Measurements from ENCODE around the gene RPRML.

Gene RPRML

DNA sequence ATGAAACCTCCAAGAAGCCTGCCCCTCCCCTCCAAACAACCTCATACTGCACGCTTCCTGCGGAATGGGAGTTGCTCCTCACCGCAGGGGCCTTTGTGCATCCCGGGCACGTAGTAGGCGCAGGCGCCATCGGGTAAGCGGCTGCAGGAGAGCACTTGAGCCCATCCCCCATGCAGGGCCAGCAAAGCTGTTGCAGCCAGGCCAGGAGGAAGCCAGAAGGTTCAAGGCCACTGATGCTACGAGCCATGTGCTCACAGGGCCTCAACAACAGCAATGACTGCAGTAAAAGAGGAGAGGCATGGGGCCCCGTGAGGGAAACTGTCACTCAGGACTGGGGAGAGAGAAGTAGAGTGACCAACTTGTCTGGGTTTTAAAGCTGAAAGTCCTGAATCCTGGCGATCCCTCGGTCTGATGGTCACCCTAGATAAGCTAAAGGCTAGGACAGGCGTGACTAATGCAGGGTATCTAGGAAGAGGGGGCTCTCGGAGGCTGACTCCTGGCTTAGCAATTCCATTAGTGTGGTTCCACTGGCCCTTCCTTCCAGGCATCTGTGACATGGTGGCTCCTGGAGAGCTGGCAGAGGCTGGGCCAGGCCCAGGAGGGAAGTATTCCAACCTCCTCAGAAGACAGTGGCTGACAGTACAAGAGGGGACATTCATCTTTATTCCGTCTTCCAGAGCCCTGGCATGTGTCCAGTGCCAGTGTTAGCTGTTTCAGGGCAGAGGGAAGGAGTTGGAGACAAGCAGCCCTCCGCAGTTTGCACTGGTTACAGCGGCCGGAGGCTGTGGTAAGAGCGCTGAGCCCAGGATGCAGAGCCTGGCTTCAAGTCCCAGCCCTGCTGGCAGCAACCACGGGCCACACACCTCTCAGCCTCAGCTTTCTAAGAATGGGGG, 35.3 kb downstream of the RPRML start:
- no peak overlapping the region for H3K4me3 ChIP-seq (ENCODE audit: low read length)
- no peak for TF ChIP-seq ZNF274 (IDR thresholded peaks at IDR 0.05; ENCODE audit: low read depth, low read length)

DNA sequence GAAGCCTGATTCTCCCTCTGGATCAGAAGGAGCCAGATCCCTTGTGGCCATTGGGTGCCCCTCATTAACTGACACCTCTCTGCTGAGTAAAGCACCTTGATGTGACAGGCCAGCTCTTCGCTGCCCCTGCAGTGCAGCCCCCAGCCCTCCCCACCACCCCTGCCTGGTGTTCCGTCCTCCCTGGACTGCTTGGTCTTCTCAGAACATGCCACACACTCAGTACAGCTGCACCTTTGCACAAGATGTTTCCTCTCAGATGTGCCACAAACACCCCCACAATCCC, 35.9 kb downstream of the RPRML start:
- no peak for TF ChIP-seq ZNF274 (IDR thresholded peaks at IDR 0.05; ENCODE audit: low read depth, low read length)
- no peak overlapping the region for H3K4me3 ChIP-seq (ENCODE audit: low read length)

DNA sequence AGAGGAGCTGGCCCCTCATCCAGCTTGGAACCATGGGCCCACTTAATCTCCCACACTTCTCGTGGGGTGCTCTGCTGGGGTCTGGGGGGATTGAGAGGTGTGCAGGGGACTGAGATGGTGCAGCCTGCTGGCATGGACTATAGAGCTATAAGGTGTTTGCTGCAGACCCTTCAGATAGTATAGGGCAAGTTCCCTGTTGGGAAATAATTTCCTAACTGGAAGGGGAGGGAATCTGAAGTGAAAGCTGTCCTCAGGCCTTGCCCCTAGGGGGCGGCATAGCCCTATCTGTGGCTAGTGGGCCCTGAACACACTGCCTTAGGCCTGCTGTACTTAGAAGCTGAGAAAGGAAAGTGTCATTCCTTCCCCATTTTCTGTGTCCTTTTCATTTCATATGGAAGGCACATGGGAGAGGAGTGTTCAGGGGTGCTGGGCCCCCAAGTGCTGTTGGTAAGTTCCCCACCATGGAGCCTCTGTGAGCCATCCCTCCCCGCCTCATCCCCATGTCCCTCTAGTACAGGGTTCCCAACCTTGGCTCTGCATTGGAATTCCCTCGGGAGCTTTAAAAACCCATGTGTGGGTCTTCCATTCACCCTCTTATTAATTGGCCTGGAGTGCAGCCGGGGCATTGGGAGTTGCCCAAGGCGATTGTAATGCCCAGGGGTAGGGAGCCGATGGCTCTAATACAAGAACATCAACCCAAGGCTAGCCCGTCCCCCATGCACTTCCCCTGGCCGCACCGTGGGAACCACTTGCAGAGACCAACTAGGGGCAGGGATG, 36.4 kb downstream of the RPRML start:
- no peak overlapping the region for H3K4me3 ChIP-seq (ENCODE audit: low read length)
- no peak for TF ChIP-seq ZNF274 (IDR thresholded peaks at IDR 0.05; ENCODE audit: low read depth, low read length)

DNA sequence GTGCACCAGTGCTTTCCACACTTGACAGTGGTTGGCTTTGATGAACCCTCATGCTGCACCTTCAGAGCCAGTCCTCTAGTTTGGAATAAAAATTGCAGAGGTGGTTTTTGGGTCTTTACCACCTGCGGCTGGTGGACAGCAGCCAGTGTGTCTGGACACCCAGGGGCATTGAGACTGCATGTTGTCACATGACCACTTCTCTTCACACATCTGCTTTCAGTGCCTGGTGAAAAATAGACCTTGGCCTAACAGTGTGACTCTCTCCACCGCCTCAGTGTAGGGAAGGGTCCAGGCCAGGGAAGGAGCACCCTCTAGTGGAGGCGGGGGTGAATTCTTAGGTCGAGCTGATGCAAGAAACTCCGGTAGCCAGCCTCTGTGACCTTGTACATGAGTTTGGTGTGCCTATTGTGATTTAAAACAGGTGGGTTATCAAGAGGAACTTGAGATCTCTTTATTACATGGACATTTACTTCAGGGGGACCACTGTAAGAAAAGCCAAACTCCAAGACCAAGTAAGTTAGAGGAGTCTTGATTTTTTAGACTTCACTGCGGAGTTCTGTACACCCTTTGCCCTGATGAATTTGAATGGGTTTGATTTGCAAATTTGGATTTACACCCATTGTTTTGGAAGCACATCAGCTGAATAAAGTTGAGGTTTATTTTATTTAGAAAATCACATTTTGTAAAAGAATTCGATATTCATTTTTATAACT, 38.2 kb downstream of the RPRML start:
- no peak overlapping the region for H3K4me3 ChIP-seq (ENCODE audit: low read length)
- no peak for TF ChIP-seq ZNF274 (IDR thresholded peaks at IDR 0.05; ENCODE audit: low read depth, low read length)

DNA sequence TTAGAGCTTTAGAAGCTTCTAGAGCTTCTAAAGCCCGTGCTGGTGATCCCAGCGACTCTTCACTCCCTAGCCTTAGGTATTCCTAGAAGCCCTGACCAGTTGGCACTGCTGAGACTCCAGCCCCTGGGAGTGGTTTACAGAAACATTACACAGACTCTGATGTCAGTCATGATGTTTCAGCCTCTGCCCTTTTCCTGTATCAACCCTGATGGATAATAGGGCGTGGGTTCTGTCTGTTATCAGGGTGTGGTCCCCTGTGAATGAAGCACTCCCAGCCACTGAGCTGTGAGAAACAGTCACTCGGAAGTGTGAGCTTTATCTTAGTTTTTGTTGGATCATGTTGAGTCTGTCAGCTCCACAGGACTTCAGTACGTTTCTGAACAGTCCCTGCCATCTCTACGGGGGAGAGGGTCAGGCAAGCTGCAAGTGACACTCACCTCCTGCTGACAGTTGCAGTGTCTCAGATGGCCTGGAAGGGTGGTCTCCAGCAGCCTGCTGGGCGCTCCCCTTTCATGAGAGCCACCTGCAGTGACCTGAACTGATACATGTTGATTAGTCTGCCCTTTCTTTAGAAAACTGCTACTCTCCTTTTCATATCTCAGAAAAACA, 43.3 kb downstream of the RPRML start:
- TF ChIP-seq ZNF274 (IDR thresholded peaks at IDR 0.05; ENCODE audit: low read depth, low read length): no peak
- no peak overlapping the region for H3K4me3 ChIP-seq (ENCODE audit: low read length)

DNA sequence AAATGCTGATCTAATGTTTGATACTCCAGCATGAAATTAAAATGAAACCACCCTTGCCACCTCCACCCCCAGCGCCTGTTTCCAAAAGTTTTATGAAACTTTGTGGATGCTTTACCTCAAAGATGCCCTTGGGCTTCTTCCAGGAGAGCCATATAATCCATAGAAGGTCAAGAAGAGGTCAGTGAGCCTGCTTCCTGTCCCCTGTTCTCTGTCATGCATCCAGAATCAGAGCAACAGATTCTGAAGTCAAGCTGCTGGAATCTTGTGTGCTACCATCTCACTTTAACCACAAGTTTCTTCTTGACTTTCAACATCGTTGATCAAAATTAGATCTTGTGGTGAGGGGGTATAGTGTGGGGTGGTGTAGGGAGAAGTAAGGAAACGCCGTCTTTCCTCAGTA, 47.5 kb downstream of the RPRML start:
- H3K4me3 ChIP-seq (ENCODE audit: low read length): no peak overlapping the region
- no peak for TF ChIP-seq ZNF274 (IDR thresholded peaks at IDR 0.05; ENCODE audit: low read depth, low read length)

DNA sequence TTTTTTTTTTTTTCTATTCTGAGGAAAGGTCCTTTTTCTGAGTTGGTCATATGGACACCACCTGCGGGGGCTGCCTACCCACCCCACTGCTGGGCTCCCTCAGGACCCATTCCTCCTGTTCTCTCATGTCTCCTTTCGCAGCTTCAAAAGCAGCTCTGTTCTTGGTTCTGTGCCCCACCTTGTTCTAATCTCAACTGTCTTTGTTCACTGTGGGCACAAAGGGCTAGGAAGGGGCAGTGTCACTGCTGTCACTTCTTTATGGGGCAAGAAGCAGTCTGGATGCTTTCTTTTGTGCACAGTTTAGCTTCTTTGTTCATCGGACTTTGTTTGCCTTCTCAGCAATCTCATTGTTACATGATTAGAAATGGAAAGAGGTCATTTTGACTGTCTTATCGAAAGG, 49.0 kb downstream of the RPRML start:
- no peak for TF ChIP-seq ZNF274 (IDR thresholded peaks at IDR 0.05; ENCODE audit: low read depth, low read length)
- no peak overlapping the region for H3K4me3 ChIP-seq (ENCODE audit: low read length)

DNA sequence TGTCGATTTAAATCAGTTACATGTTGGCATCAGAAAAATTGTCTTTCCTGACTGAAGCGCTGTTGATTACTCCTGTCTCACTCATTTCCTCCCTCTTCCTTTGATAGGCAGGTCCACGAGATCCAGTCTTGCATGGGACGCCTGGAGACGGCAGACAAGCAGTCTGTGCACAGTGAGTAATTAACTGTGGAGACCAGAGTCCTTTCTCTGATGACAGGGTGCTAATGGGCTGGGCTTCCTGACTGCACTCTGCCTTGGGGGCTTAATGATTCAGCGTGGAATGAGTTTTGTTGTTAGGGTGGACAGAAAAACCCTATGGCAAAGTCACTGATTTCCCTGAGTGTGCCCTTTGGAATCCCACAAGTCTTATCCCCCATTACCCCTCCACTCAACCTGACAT, 49.6 kb downstream of the RPRML start:
- H3K4me3 ChIP-seq (ENCODE audit: low read length): no peak overlapping the region
- no peak for TF ChIP-seq ZNF274 (IDR thresholded peaks at IDR 0.05; ENCODE audit: low read depth, low read length)

DNA sequence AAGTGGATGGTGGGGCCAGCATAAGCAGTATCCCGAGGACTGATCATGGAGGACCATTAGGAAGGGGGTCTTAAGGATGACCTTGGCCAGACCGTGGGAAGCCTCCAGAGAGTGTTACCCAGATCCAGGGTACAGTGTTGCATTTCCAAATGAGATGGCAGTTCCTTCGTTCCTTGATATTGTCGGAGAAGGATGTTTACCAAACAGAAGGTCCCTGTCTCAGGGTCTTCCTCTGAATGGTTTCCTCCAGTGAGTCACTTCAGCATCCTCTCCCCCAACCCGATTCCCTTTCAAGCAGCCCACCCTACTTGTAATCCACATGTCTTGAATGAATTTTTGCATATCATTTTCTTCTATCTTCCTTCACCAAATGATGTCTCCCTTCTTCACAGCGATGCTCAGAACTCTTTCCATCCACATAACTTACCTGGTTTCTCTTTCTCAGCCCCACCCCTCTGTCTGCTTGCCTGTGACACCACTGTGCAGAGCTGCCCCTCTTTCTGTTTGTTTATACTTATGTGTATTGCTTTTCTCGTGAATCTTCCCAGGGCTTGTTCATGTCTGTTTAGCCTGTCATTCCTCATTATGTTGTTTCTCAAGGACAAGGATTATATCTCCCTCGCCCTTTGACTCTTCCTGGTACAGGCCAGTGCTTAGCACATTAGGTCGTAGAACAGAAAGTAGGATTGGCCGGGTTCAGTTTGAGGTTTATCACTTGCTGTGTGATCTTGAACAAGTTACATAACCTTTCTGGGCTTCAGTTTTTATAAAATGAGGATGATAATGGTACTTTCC, 50.4 kb downstream of the RPRML start:
- no peak overlapping the region for H3K4me3 ChIP-seq (ENCODE audit: low read length)
- no peak for TF ChIP-seq ZNF274 (IDR thresholded peaks at IDR 0.05; ENCODE audit: low read depth, low read length)

Measured in GM08714 (cell line).